Ishikawa (cell line): Measurements from ENCODE around the gene CROCC2.
A peak's percentile ranks its signal among the peaks of the same experiment; 100 is the strongest.

ENCODE experiments used
- CEBPB ChIP-seq: IDR thresholded peaks from 2 replicates; pipeline ENCODE4 v1.6.1; 2012
- CREB1 ChIP-seq: IDR thresholded peaks from 2 replicates; pipeline ENCODE4 v1.6.1; 2012; ENCODE audit warnings: low read depth
- EGR1 ChIP-seq: IDR thresholded peaks from 2 replicates; pipeline ENCODE4 v1.6.1; 2012
- EP300 ChIP-seq: IDR thresholded peaks from 2 replicates; pipeline ENCODE4 v1.6.1; 2012; ENCODE audit warnings: borderline replicate concordance
- FOXM1 ChIP-seq: IDR thresholded peaks from 2 replicates; pipeline ENCODE4 v1.6.1; 2012; ENCODE audit warnings: low read depth, borderline replicate concordance
- NFIC ChIP-seq: IDR thresholded peaks from 2 replicates; pipeline ENCODE4 v1.6.1; 2012
- RAD21 ChIP-seq: IDR thresholded peaks from 2 replicates; pipeline ENCODE4 v1.6.1; 2012; ENCODE audit warnings: low read depth
- REST ChIP-seq: IDR thresholded peaks from 2 replicates; pipeline ENCODE4 v1.6.1; 2012; ENCODE audit warnings: low read depth, mild to moderate bottlenecking
- TAF1 ChIP-seq: IDR thresholded peaks from 2 replicates; pipeline ENCODE4 v1.6.1; 2012; ENCODE audit warnings: low read depth, mild to moderate bottlenecking
- TCF12 ChIP-seq: IDR thresholded peaks from 2 replicates; pipeline ENCODE4 v1.6.1; 2012; ENCODE audit warnings: low read depth
- TEAD4 ChIP-seq: IDR thresholded peaks from 2 replicates; pipeline ENCODE4 v1.6.1; 2012
- USF1 ChIP-seq: IDR thresholded peaks from 2 replicates; pipeline ENCODE4 v1.6.1; 2012
- YY1 ChIP-seq: IDR thresholded peaks from 2 replicates; pipeline ENCODE4 v1.6.1; 2012; ENCODE audit warnings: low read depth
- ZBTB7A ChIP-seq: IDR thresholded peaks from 2 replicates; pipeline ENCODE4 v1.6.1; 2012; ENCODE audit warnings: low read depth
- TF ChIP-seq, protein P1 (sequence below): IDR thresholded peaks from 2 replicates; pipeline ENCODE4 v1.6.1; 2012

CROCC2 gene

DNA sequence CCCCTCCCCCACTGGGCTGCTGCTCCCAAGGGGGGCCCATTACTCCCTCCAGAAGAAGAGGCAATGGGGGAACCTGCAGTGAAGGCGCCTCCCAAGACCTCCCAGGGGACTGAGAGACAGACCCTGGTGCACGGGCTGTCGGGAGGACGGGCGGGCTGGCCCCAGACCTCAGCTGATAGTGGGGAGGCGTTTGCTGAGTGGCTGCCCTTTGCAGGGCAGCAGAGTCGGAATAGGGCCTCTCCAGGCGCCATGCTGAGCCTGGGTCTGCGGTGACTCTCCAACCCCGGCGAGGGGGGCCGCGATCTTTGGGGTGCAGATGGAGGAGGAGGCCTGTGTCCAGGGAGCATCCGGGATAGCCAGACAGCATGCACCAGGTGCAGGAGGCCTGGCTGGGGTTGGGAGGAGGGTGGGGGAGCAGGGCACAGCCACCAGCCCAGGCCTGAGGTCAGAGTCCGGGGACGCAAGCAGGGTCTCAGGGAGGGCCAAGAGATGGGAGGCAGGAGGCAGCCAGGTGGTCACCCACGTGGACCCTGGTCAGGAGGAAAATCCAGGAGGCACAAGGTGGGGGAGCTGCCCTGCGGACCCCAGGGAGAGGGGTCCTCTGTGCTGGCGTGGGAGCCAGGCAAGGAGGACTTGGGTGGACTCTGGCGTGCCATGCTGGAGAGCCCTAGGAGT, 11.0 kb downstream of the CROCC2 start:
- TF ChIP-seq EP300 (peak; percentile 27; the same call in 1 of the 2 replicates), USF1 (no peak; the same call in 1 of the 2 replicates), RAD21 (no peak), YY1 (0 out of 2 replicates have a peak, but pooled peaks have one; percentile 1)

- no peak for TF ChIP-seq TCF12
- TF ChIP-seq NFIC = 0 out of 2 replicates have a peak, but pooled peaks have one; percentile 10
These were observed 11.6 kb downstream of the CROCC2 start for GRCh38 chr2:240917684-240918257.

GRCh38 chr2:240918258-240919091, 12.3 kb downstream of the CROCC2 start:
- TF ChIP-seq NFIC = no peak
- no peak for TF ChIP-seq CREB1
- no peak for TF ChIP-seq TAF1
- TF ChIP-seq USF1 = no peak
- TF ChIP-seq REST = no peak
- TF ChIP-seq EGR1 = no peak
- no peak for TF ChIP-seq CEBPB
- no peak for TF ChIP-seq FOXM1
- TF ChIP-seq RAD21 = no peak
- no peak; the same call in 1 of the 2 replicates for TF ChIP-seq ZBTB7A
- no peak for TF ChIP-seq EP300
- TF ChIP-seq TCF12 = no peak
- TF ChIP-seq TEAD4 = no peak
- no peak for TF ChIP-seq YY1
- TF ChIP-seq, protein P1, sequence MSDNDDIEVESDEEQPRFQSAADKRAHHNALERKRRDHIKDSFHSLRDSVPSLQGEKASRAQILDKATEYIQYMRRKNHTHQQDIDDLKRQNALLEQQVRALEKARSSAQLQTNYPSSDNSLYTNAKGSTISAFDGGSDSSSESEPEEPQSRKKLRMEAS = no peak

- 0 out of 2 replicates have a peak, but pooled peaks have one; percentile 17 for TF ChIP-seq EGR1
- no peak for TF ChIP-seq FOXM1
These were observed 13.1 kb downstream of the CROCC2 start for GRCh38 chr2:240919161-240919781.

GRCh38 chr2:240919786-240920782, 13.9 kb downstream of the CROCC2 start:
- peak; percentile 27; the same call in 1 of the 2 replicates for TF ChIP-seq ZBTB7A
- TF ChIP-seq YY1 = no peak
- no peak for TF ChIP-seq CREB1
- TF ChIP-seq USF1 = no peak

DNA sequence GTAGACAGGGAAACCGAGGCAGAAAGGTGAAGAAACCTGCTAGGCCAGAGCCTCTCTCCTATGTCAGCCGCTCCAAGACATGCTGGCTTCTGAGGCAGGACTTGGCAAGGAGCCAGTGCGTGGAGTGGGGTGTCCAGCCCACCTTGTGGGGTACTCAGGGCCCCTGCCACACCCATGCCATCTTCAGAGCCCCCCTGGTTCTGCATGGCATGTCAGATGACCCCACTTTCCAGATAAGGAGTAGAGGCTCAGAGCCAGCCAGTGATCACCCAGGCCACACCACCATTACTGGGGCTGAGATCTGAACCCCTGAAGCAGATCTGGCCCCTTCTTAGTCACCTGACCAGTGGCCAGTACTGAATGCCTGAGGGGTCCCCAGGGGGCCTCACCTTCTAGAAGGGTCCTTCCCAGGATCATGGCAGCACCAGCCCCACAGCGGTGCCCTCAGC, 14.7 kb downstream of the CROCC2 start:
- TF ChIP-seq RAD21 (no peak), NFIC (peak; percentile 66)
